ENCODE data around the gene TSSK3. TPM values are rescaled to one million over a fixed set of nuclear protein-coding genes. Genes with fewer than 3 reads are reported as not detected.

The TSSK3 gene
- polyA plus RNA-seq, 1 donor (not counting 4 experiments of a cell fraction or from before 2014, with no cell fraction given): 0.14 TPM

DNA sequence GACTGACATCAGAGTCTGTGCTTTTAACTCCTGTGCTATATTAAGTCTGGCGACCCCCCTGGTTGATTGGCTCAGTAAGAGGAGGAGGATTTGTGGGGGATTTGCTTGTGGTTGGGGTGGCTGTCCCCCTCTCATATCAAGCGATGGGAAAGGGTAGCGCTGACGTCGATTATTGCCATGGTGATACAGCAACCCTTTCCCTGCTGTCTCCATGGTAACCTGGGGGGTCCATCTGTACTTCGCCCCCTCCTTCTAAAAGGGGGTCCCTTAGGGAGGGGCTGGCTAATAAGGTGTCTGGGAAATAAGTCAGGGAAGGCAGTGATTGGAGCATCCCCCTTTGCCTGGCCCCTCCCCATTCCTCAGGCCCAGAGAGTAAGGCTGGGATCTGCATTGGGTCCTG, 4.7 kb upstream of the TSSK3 start:
- H3K9me1 ChIP-seq (ENCODE audit: control insufficient read depth, extremely low read depth, insufficient read depth, low read length): no peaks in the 10 kb centered on the region
- dilution Hi-C loops (cut with MboI; ENCODE audit: extremely low pct_ligation_motif_present, low sequenced_read_pairs): no loop called here
- H3K27ac ChIP-seq (ENCODE audit: control insufficient read depth, insufficient read depth, low read length): no peak overlapping the region
- no peaks in the 10 kb centered on the region for H3K79me2 ChIP-seq (ENCODE audit: control insufficient read depth, insufficient read depth, low read length)
- H3K4me1 ChIP-seq (ENCODE audit: control insufficient read depth, extremely low read depth, insufficient read depth, low read length): peaks cover 12% of the 10 kb centered on the region
- H3K36me3 ChIP-seq (ENCODE audit: control insufficient read depth in 2 of 2, extremely low read depth in 1 of 2, insufficient read depth in 2 of 2, low read length in 2 of 2): peaks cover 0 to 4% of the 10 kb centered on the region in 2 experiments
- H3K4me2 ChIP-seq (ENCODE audit: control insufficient read depth, extremely low read depth, insufficient read depth, low read depth, low read length): no peak overlapping the region
- TF ChIP-seq, protein P1, sequence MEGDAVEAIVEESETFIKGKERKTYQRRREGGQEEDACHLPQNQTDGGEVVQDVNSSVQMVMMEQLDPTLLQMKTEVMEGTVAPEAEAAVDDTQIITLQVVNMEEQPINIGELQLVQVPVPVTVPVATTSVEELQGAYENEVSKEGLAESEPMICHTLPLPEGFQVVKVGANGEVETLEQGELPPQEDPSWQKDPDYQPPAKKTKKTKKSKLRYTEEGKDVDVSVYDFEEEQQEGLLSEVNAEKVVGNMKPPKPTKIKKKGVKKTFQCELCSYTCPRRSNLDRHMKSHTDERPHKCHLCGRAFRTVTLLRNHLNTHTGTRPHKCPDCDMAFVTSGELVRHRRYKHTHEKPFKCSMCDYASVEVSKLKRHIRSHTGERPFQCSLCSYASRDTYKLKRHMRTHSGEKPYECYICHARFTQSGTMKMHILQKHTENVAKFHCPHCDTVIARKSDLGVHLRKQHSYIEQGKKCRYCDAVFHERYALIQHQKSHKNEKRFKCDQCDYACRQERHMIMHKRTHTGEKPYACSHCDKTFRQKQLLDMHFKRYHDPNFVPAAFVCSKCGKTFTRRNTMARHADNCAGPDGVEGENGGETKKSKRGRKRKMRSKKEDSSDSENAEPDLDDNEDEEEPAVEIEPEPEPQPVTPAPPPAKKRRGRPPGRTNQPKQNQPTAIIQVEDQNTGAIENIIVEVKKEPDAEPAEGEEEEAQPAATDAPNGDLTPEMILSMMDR (optimal IDR thresholded peaks at IDR 0.05 in 1 of 3, IDR thresholded peaks at IDR 0.05 in 1 of 3, conservative IDR thresholded peaks at IDR 0.05 in 1 of 3; ENCODE audit: extremely low read depth in 1 of 3, insufficient read depth in 2 of 3, low read length in 3 of 3): no peak
- no peak for TF ChIP-seq EZH2 (IDR thresholded peaks at IDR 0.05; ENCODE audit: low read length)
- no peaks in the 10 kb centered on the region for H3K9me3 ChIP-seq (ENCODE audit: control insufficient read depth, low read depth, low read length)
- FAIRE-seq: no peak
- no peak overlapping the region for H3K4me3 ChIP-seq (ENCODE audit: control insufficient read depth in 2 of 3, extremely low read depth in 1 of 3, insufficient read depth in 2 of 3, low read depth in 1 of 3, low read length in 3 of 3)
- DNase-seq (ENCODE audit: low read depth, low spot score): no peak
- no peaks in the 10 kb centered on the region for H3K27me3 ChIP-seq (ENCODE audit: control insufficient read depth, extremely low read depth, insufficient read depth, low read length)
- H2AFZ ChIP-seq (ENCODE audit: control insufficient read depth, low read length): no peak overlapping the region
- H4K20me1 ChIP-seq (ENCODE audit: control insufficient read depth, extremely low read depth, insufficient read depth, low read length): no peaks in the 10 kb centered on the region
- no peak overlapping the region for H3K9ac ChIP-seq (ENCODE audit: control insufficient read depth, extremely low read depth, insufficient read depth, low read length)

DNA sequence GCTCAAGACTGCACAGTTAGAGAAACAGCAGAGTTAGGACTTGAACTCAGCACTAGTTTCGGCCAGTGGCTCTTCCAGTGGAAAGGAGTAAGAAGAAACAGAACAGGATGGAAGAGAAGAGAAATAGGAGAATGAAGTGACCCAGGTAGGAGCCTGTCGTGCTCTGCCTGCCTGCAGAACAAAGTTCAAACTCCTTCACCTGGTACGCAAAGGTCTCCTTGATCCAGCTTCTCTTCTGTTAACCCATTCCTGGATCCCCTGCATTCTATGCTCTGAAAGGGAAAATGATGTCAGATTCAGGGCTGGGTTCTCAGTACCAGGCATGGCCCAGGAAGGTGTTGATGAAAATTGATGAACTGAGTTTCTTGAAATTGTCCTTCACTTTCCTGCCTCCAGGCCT, 3.9 kb upstream of the TSSK3 start:
- H3K9me1 ChIP-seq (ENCODE audit: control insufficient read depth, extremely low read depth, insufficient read depth, low read length): no peaks in the 10 kb centered on the region

More for the DNA sequence above, 3.9 kb upstream of the TSSK3 start:
- H3K9me3 ChIP-seq (ENCODE audit: control insufficient read depth, low read depth, low read length): no peaks in the 10 kb centered on the region
- H3K4me1 ChIP-seq (ENCODE audit: control insufficient read depth, extremely low read depth, insufficient read depth, low read length): peaks cover 5% of the 10 kb centered on the region
- H3K27ac ChIP-seq (ENCODE audit: control insufficient read depth, insufficient read depth, low read length): no peak overlapping the region
- no peaks in the 10 kb centered on the region for H4K20me1 ChIP-seq (ENCODE audit: control insufficient read depth, extremely low read depth, insufficient read depth, low read length)
- dilution Hi-C loops (cut with MboI; ENCODE audit: extremely low pct_ligation_motif_present, low sequenced_read_pairs): no loop called here
- H3K79me2 ChIP-seq (ENCODE audit: control insufficient read depth, insufficient read depth, low read length): no peaks in the 10 kb centered on the region
- H3K27me3 ChIP-seq (ENCODE audit: control insufficient read depth, extremely low read depth, insufficient read depth, low read length): no peaks in the 10 kb centered on the region
- no peak overlapping the region for H3K9ac ChIP-seq (ENCODE audit: control insufficient read depth, extremely low read depth, insufficient read depth, low read length)
- no peak overlapping the region for H2AFZ ChIP-seq (ENCODE audit: control insufficient read depth, low read length)
- H3K36me3 ChIP-seq (ENCODE audit: control insufficient read depth in 2 of 2, extremely low read depth in 1 of 2, insufficient read depth in 2 of 2, low read length in 2 of 2): peaks cover 1 to 5% of the 10 kb centered on the region in 2 experiments
- TF ChIP-seq EZH2 (IDR thresholded peaks at IDR 0.05; ENCODE audit: low read length): no peak
- TF ChIP-seq, protein P1 (optimal IDR thresholded peaks at IDR 0.05 in 1 of 3, IDR thresholded peaks at IDR 0.05 in 1 of 3, conservative IDR thresholded peaks at IDR 0.05 in 1 of 3; ENCODE audit: extremely low read depth in 1 of 3, insufficient read depth in 2 of 3, low read length in 3 of 3): no peak
- FAIRE-seq: no peak
- H3K4me2 ChIP-seq (ENCODE audit: control insufficient read depth, extremely low read depth, insufficient read depth, low read depth, low read length): no peak overlapping the region
- no peak for DNase-seq (ENCODE audit: low read depth, low spot score)
- H3K4me3 ChIP-seq (ENCODE audit: control insufficient read depth in 2 of 3, extremely low read depth in 1 of 3, insufficient read depth in 2 of 3, low read depth in 1 of 3, low read length in 3 of 3): no peak overlapping the region

Measured in keratinocyte (primary cell).